HK-2 (cell line): ENCODE results near the gene KCNC1.

Experiments used
- DNase-seq: peaks from one replicate; pipeline ENCODE4 v3.0.0-alpha.2; 2018; ENCODE audit not compliant: unreplicated experiment

The KCNC1 gene

DNA sequence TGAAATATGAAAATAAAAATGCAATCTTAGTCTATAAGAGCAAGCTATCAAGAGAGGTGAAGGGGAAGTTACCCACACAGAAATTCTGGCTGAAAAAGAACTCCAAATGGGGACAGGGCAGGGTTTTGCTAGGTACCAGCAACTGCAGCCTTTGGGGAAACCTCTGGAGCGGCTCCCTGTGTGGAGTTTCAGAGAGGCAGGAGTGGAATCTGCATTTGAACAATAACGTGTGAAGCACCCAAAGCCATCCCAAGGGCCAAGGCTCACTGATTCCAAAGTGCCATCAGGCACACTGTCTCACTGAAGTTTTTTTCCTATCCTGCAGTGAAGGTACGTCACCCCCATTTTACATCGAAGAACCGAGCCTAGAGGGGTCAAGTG lies 87.8 kb downstream of the KCNC1 start:
- no peak for DNase-seq

DNA sequence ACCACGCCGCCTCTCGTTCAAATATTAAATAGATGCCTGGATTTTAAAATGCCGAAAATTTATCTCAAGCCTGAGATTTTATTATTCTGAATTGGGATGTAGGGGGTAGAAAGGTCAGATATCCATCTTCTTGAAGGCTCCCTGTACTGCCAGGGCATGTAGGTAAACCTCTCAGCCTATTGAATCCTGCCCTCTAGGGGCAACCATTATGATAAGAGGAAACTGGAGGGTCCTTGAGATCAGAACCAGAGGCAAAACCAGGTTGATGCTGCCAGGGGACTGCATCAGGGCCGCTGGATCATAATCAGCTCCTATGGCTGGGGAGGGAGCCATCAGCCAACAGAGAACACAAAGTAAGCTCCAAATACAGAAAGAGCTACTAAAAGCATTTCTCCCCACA lies 92.4 kb downstream of the KCNC1 start:
- no peak for DNase-seq

DNA sequence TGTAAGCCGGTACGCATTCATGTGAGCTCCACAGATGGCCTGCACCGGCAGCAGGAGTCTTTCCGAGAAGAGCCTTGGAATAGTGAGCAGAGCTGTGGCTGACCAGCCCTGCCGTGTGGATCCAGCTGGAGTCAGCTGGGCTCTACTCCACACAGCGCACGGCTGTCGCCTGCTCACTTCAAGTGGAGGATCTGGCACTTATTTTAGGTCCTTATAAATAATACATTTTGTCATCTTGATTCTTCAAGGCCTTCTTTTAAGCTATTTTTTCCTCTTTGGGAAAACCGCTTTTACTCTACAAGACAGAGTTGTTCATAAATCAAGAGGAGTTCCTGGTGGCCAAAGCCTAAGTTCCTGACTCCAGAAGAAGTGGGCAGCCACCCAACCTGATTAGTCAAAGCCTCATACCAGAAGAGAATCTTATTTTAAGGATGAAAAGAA lies 93.8 kb downstream of the KCNC1 start:
- no peak for DNase-seq

DNA sequence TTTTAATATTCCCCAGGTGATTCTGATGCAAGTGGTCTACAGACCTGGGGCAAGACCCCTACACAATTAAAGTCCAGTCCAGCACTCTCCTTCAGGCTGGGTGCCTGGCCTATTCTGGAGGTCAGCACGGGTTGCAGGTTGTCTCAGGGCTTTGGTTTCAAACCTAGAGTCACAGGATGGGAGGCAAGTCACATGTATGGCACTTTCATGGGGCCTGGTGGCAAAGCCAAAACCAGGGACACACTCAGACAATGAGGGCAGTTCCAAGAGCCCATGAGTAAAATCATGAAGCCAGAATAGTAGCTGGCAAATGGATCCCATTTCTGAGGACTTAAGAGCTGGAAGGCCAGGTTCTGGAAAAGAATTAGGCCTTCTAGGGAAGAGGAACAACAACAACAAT lies 96.6 kb downstream of the KCNC1 start:
- DNase-seq, result no peak

DNA sequence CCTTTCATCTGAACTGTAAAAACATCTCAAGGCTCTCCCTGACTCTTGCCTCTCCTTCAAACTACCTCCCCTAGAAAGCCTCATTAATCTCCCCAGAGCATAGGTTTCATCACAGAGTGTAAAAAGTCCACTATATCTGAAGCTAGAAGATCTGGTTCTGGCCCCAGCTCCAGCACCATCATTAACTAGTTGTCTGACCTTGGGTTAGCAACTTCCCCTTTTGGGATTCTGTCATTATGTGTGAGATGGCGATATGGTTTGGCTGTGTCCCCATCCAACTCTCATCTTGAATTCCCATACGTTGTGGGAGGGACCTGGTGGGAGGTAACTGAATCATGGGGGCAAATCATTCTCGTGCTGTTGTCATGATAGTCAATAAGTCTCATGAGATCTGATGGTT lies 97.3 kb downstream of the KCNC1 start:
- no peak for DNase-seq
